Adrenal gland (tissue), 19 donors: ENCODE results near the gene NDUFAF4. TPM values are rescaled to one million over a fixed set of nuclear protein-coding genes. Genes with fewer than 3 reads are reported as not detected.

Experiments used
- DNase-seq, 7 donors: peaks; one replicate each; pipeline ENCODE4 v3.0.0-alpha.2; 2019 to 2020
- H3K27ac ChIP-seq, 5 donors: fragments of 200-600 bp; sonication (generic) in 4 of 5; 1 replicate in 3 of 5; 2 replicates in 2 of 5; pipeline versions ENCODE4 v1.5.1 to v1.8.0; 2016 to 2020; ENCODE audit warnings: mild to moderate bottlenecking in 1 of 5
- H3K27me3 ChIP-seq: fragments of 200-600 bp; 2 replicates; pipeline ENCODE4 v1.8.0; 2021
- H3K36me3 ChIP-seq, 2 donors: fragments of 200-600 bp; replicated peaks in 1 of 2; 1 replicate in 1 of 2; 2 replicates in 1 of 2; pipeline versions ENCODE4 v1.5.1 to v1.8.0; 2018 to 2022
- H3K4me1 ChIP-seq, 2 donors: fragments of 200-600 bp; replicated peaks in 1 of 2; 1 replicate in 1 of 2; 2 replicates in 1 of 2; pipeline versions ENCODE4 v1.5.1 to v1.8.0; 2018 to 2021
- H3K4me3 ChIP-seq, 4 donors: fragments of 200-600 bp; sonication (generic) in 3 of 4; one replicate each; pipeline ENCODE4 v1.5.1; 2016 to 2018
- H3K9me3 ChIP-seq, 3 donors: fragments of 200-600 bp; sonication (generic) in 1 of 3; replicated peaks in 1 of 3; 1 replicate in 2 of 3; 2 replicates in 1 of 3; pipeline versions ENCODE4 v1.5.1 to v1.8.0; 2016 to 2021
- POLR2A ChIP-seq, 2 donors: fragments of 450-650 bp; IDR thresholded peaks; one replicate each; pipeline ENCODE4 v1.6.1; 2017; ENCODE audit warnings: antibody characterized with exemption in 2 of 2, mild to moderate bottlenecking in 2 of 2, moderate library complexity in 1 of 2
- WGBS, 4 donors: extraction: QIAGEN DNeasy Blood & Tissue Kit in 2 of 4; methylation state at CpG; one replicate each; pipeline versions ENCODE4 v1.1.5 to v1.1.7; 2013 to 2017; 5-methylcytosine and 5-hydroxymethylcytosine counted together
- intact Hi-C, 2 donors: fragments of 100-400 bp; cut with DNase I; formaldehyde crosslinking; loops; one replicate each; pipeline versions ENCODE4 v1.14.1 to v1.15.0; 2022 to 2023
- long read RNA-seq, 10 donors: library from polyadenylated mRNA in 3 of 10; unstranded in 2 of 10; stranded (forward) in 1 of 10; transcript quantifications; one replicate each; pipeline ENCODE4 v2.0.0 and lab custom pipeline, GENCODE V29; 2021 to 2026
- polyA plus RNA-seq, 3 donors: library from polyadenylated mRNA; stranded (reverse); fragments of 200-250 nt in 2 of 3; fragments of 350-450 nt in 1 of 3; fragmentation: Illumina TruSeq in 1 of 3; extraction: RNeasy Lipid Tissue Mini Kit (QIAGEN cat#74804) in 1 of 3; gene quantifications; one replicate each; pipeline ENCODE4 v1.2.3, GENCODE V29; 2013 to 2014
- total RNA-seq, 9 donors: library from RNA; depleted of rRNA in 4 of 9; stranded (reverse); fragments of >200 nt in 4 of 9; fragments of 120-200 nt in 1 of 9; fragmentation: NEBNext Ultra II Directional in 1 of 9; extraction: Animal tissue kit (Norgen Biotek cat#: 25700) in 1 of 9; gene quantifications; one replicate each; pipeline versions ENCODE4 v1.1.0 to v1.2.4, GENCODE V29; 2013 to 2023
- TF ChIP-seq, protein P1 (sequence below), 6 experiments: fragments of 450-650 bp in 4 of 6; fragments of 200-600 bp in 2 of 6; sonication (generic) in 1 of 6; IDR thresholded peaks; 1 replicate in 5 of 6; 2 replicates in 1 of 6; pipeline versions ENCODE4 v1.5.1 to v1.8.0; 2016 to 2021; ENCODE audit warnings: antibody characterized with exemption in 6 of 6, mild to moderate bottlenecking in 2 of 6, moderate library complexity in 1 of 6
- donor health status: healthy with polysubstance abuse.
- donor health status: Bipolar disorder and iron deficiency.
- donor health status: DM: yes; HTN: yes; CAD: no.
- donor health status: DM: no; HTN: no; CAD: no.
- donor health status: DM: no; HTN: no; CAD: no.
- donor health status: DM: yes; HTN: yes; CAD: no.

Gene NDUFAF4
- 10 to 100 TPM; 11.4 to 73.5 (median 29.0) TPM for total RNA-seq
- polyA plus RNA-seq: 10 to 100 TPM; 27.8 to 51.3 (median 27.9) TPM
- long read RNA-seq, donor 1, transcript NDUFAF4-201 (3 exons, 2,399 nt): major isoform, 50 of 53 reads
- long read RNA-seq, donor 1, partial matches to known transcripts: 0 of 53 reads
- long read RNA-seq, donor 1, other reads (novel, unspliced or antisense): 0 of 53 reads
- long read RNA-seq, donor 2, transcript NDUFAF4-201 (3 exons, 2,399 nt): major isoform, 10 of 14 reads
- long read RNA-seq, donor 2, partial matches to known transcripts: 0 of 14 reads
- long read RNA-seq, donor 2, other reads (novel, unspliced or antisense): 0 of 14 reads
- long read RNA-seq, donor 3, transcript NDUFAF4-201 (3 exons, 2,399 nt): major isoform, 22 of 23 reads
- long read RNA-seq, donor 3, partial matches to known transcripts: 0 of 23 reads
- long read RNA-seq, donor 3, other reads (novel, unspliced or antisense): 0 of 23 reads
- long read RNA-seq, donor 4, transcript NDUFAF4-201 (3 exons, 2,399 nt): major isoform, 17 of 19 reads
- long read RNA-seq, donor 4, partial matches to known transcripts: 0 of 19 reads
- long read RNA-seq, donor 4, other reads (novel, unspliced or antisense): 2 of 19 reads
- long read RNA-seq, donor 5, transcript NDUFAF4-201 (3 exons, 2,399 nt): major isoform, 19 of 21 reads
- long read RNA-seq, donor 5, partial matches to known transcripts: 0 of 21 reads
- long read RNA-seq, donor 5, other reads (novel, unspliced or antisense): 1 of 21 reads
- long read RNA-seq, donor 6, transcript NDUFAF4-201 (3 exons, 2,399 nt): major isoform, 20 of 25 reads
- long read RNA-seq, donor 6, partial matches to known transcripts: 0 of 25 reads
- long read RNA-seq, donor 6, other reads (novel, unspliced or antisense): 5 of 25 reads
- long read RNA-seq, donor 7, transcript NDUFAF4-201 (3 exons, 2,399 nt): major isoform, 8 of 9 reads
- long read RNA-seq, donor 7, partial matches to known transcripts: 0 of 9 reads
- long read RNA-seq, donor 7, other reads (novel, unspliced or antisense): 0 of 9 reads
- long read RNA-seq, donor 8, transcript NDUFAF4-201 (3 exons, 2,399 nt): major isoform, 21 of 22 reads
- long read RNA-seq, donor 8, partial matches to known transcripts: 0 of 22 reads
- long read RNA-seq, donor 8, other reads (novel, unspliced or antisense): 0 of 22 reads
- long read RNA-seq, donor 9, transcript NDUFAF4-201 (3 exons, 2,399 nt): major isoform, 25 of 26 reads
- long read RNA-seq, donor 9, partial matches to known transcripts: 0 of 26 reads
- long read RNA-seq, donor 9, other reads (novel, unspliced or antisense): 0 of 26 reads
- long read RNA-seq, donor 10, transcript NDUFAF4-201 (3 exons, 2,399 nt): major isoform, 10 of 10 reads
- long read RNA-seq, donor 10, partial matches to known transcripts: 0 of 10 reads
- long read RNA-seq, donor 10, other reads (novel, unspliced or antisense): 0 of 10 reads

DNA sequence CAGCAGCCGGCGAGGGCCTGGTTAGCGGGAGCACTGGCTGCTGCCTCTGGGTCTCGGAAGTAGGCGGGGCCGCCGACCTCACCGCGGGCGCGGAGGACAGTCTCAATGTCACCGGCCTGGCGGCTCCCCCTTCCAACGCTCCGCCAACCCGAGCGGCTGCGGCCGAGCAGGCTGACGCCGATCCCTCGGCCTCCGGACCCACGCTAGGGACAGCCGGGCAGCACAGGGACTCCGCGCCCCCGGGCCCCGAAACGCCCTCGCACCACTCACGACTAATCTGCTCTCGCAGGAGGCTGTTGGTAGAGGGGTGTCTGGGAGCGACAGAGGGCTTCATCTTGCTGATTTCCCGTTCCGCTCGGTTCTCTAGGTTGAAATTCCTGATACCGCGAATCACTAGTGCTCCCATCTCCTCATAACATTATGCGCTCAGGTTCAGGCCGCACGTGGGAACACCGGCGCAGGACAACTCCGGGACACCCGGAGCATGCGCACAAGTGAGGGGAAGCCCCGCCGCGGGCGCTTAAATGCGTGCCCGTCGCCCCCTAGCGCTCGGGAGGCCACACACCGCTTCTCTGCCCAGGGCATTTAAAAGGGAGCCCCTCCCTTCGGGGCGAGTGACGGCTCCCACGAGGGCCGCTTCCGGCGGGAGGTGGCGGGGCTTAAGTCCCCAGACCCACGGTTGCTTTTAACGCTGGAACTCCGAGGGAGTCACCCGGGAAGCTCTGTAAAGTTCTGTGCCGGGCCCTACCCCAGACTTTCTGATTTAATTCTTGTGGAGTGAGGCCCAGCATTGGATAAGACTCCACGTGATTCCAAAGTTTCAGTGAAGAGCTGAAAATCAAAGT, at the start of gene NDUFAF4:
TSS of gene NDUFAF4 (minus strand) at position 496 of the 845 bp plus-strand sequence. CDS start at position 406, 90 bp downstream.
- H3K27ac ChIP-seq: peak within 1 kb of the TSS; percentile 86 to 98 (median 88)
- peak within 1 kb of the TSS; percentile 48 to 91 (median 86) for H3K4me3 ChIP-seq
- peaks cover 17 to 26% of the 10 kb centered on the region in 2 donors for H3K4me1 ChIP-seq
- peaks cover 0 to 19% of the 10 kb centered on the region in 2 donors for H3K36me3 ChIP-seq
- TF ChIP-seq POLR2A (IDR thresholded peaks at IDR 0.05): peak in 1 of 2 donors; percentile 70
- TF ChIP-seq, protein P1, sequence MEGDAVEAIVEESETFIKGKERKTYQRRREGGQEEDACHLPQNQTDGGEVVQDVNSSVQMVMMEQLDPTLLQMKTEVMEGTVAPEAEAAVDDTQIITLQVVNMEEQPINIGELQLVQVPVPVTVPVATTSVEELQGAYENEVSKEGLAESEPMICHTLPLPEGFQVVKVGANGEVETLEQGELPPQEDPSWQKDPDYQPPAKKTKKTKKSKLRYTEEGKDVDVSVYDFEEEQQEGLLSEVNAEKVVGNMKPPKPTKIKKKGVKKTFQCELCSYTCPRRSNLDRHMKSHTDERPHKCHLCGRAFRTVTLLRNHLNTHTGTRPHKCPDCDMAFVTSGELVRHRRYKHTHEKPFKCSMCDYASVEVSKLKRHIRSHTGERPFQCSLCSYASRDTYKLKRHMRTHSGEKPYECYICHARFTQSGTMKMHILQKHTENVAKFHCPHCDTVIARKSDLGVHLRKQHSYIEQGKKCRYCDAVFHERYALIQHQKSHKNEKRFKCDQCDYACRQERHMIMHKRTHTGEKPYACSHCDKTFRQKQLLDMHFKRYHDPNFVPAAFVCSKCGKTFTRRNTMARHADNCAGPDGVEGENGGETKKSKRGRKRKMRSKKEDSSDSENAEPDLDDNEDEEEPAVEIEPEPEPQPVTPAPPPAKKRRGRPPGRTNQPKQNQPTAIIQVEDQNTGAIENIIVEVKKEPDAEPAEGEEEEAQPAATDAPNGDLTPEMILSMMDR (IDR thresholded peaks at IDR 0.05): peak; percentile 80 to 98 (median 96)
- peak; percentile 95 to 98 (median 97) for DNase-seq
- H3K9me3 ChIP-seq: peaks cover 0 to 4% (median 0%) of the 10 kb centered on the region in 3 donors
- intact Hi-C loops: loop anchor here in 1 of 2 donors (5.0 kb wide), 1 partner anchor 270 kb away; no protein-coding TSS in a partner anchor
- no peaks in the 10 kb centered on the region for H3K27me3 ChIP-seq
- WGBS, 4 donors: 0% methylated on average over 11 to 71 of the region's 71 CpGs

DNA sequence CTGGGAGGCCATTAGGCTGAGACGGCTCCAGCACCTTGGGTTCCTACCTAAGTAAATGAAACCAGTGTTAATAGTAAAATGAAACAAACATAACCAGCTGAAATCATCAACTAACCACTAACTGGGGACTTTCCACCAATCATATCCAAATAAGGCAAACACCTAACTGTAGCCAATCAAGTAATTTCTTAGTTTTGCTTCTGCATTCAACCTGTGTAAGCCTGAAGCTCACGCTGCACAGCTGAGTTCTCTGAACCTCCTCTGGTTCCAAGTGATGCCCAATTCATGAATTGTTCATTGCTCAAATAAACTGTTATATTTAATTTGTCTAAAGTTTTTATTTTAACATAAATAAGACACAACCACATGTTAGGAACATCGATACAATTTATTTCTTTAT, 49.4 kb upstream of the NDUFAF4 start:
- H3K4me3 ChIP-seq: no peak overlapping the region
- H3K27ac ChIP-seq: no peak overlapping the region
- intact Hi-C loops: no loop called here
- no peak for TF ChIP-seq POLR2A (IDR thresholded peaks at IDR 0.05)
- TF ChIP-seq, protein P1 (IDR thresholded peaks at IDR 0.05): no peak
- DNase-seq: no peak
- 57 to 81% (median 80%) methylated on average over 3 of the region's 3 CpGs for WGBS, 4 donors
- H3K27me3 ChIP-seq: peaks cover 3% of the 10 kb centered on the region
- H3K36me3 ChIP-seq: no peaks in the 10 kb centered on the region
- no peaks in the 10 kb centered on the region for H3K9me3 ChIP-seq
- H3K4me1 ChIP-seq: no peaks in the 10 kb centered on the region

DNA sequence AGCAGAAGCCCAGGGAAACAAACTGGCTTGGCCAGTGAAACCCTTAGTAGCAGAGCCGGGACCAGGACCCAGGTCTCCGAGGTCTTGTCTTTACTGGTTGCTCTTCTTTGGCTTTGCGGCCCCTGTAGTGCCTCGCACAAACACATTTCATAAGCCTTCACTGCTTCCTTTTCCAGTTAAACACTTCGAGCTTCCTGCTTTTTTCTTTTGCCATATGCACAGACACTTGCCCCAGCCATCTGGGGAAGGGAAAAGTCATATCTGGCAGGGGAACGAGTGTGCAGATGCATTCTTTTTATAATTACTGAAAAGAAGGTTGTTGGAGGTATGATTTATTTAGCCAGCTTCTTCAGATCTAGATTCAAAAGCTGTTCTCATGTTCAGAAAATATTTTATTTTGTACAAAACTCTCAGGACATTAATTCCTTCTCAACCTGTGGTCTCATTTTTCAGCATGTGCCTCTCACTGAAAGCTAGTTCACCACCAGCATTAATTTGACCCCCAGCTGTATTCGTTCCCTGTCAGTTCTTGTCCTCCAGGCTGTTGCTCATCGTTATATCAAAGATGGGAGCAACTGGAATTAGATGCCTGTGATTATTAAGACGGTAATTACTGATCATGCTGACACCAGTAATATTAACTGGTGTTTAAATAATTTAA, 46.0 kb upstream of the NDUFAF4 start:
- peaks cover 0 to 6% of the 10 kb centered on the region in 2 donors for H3K4me1 ChIP-seq
- H3K27me3 ChIP-seq: peaks cover 4% of the 10 kb centered on the region
- no peak overlapping the region for H3K27ac ChIP-seq
- no peak overlapping the region for H3K4me3 ChIP-seq
- 62 to 68% (median 65%) methylated on average over 9 of the region's 9 CpGs for WGBS, 4 donors
- no peak for DNase-seq
- TF ChIP-seq, protein P1 (IDR thresholded peaks at IDR 0.05): no peak
- no peak for TF ChIP-seq POLR2A (IDR thresholded peaks at IDR 0.05)
- no peaks in the 10 kb centered on the region for H3K9me3 ChIP-seq
- no peaks in the 10 kb centered on the region for H3K36me3 ChIP-seq
- intact Hi-C loops: no loop called here
